SK-N-SH treated with all-trans-retinoic acid at 6 μM for 48 hours (cell line): ENCODE results near the gene NEURL1B.

Source experiments
- ATAC-seq: fragments of 200-7000 bp; cut with Tn5 transposase; 3 replicates; pipeline ENCODE4 v1.9.1; 2020; ENCODE audit warnings: mild to moderate bottlenecking, moderate library complexity
- ARNTL ChIP-seq: fragments of 450-650 bp; formaldehyde crosslinking; IDR thresholded peaks from 2 replicates; pipeline ENCODE4 v1.5.0; 2020; ENCODE audit warnings: low read depth, mild to moderate bottlenecking, moderate library complexity, borderline replicate concordance
- BACH2 ChIP-seq: fragments of 250-450 bp; sonication (Bioruptor Pico); IDR thresholded peaks from 2 replicates; pipeline ENCODE4 v1.9.0; 2021; ENCODE audit warnings: mild to moderate bottlenecking, borderline replicate concordance
- CREB5 ChIP-seq: fragments of 250-450 bp; sonication (Bioruptor Pico); IDR thresholded peaks from 2 replicates; pipeline ENCODE4 v1.5.1; 2020; ENCODE audit warnings: low read depth, mild to moderate bottlenecking, moderate library complexity
- CSRNP3 ChIP-seq: fragments of 250-450 bp; sonication (Bioruptor Pico); IDR thresholded peaks from 2 replicates; pipeline ENCODE4 v1.5.1; 2021; ENCODE audit warnings: mild to moderate bottlenecking, moderate library complexity
- ESRRG ChIP-seq: fragments of 250-450 bp; sonication (Bioruptor Pico); IDR thresholded peaks from 2 replicates; pipeline ENCODE4 v1.6.1; 2021; ENCODE audit warnings: mild to moderate bottlenecking
- GLIS3 ChIP-seq: fragments of 250-450 bp; sonication (Bioruptor Pico); IDR thresholded peaks from 2 replicates; pipeline ENCODE4 v1.5.0; 2020; ENCODE audit warnings: mild to moderate bottlenecking, moderate library complexity
- OSR1 ChIP-seq: fragments of 250-450 bp; sonication (Bioruptor Pico); IDR thresholded peaks from 2 replicates; pipeline ENCODE4 v1.8.0; 2022; ENCODE audit warnings: moderate library complexity, mild to moderate bottlenecking, inconsistent platforms
- RARB ChIP-seq: fragments of 250-450 bp; sonication (Bioruptor Pico); IDR thresholded peaks from 2 replicates; pipeline ENCODE4 v1.8.0; 2021; ENCODE audit warnings: mild to moderate bottlenecking, moderate library complexity
- SNAI2 ChIP-seq: fragments of 250-450 bp; sonication (Bioruptor Pico); IDR thresholded peaks from 2 replicates; pipeline ENCODE4 v1.5.0; 2020; ENCODE audit warnings: mild to moderate bottlenecking, moderate library complexity
- TCF4 ChIP-seq: fragments of 250-450 bp; sonication (Bioruptor Pico); IDR thresholded peaks from 2 replicates; pipeline ENCODE4 v1.8.0; 2021; ENCODE audit warnings: mild to moderate bottlenecking, moderate library complexity, borderline replicate concordance
- TOX ChIP-seq: fragments of 250-450 bp; sonication (Bioruptor Pico); IDR thresholded peaks from 2 replicates; pipeline ENCODE4 v1.8.0; 2021; ENCODE audit warnings: mild to moderate bottlenecking, moderate library complexity, borderline replicate concordance
- TSHZ2 ChIP-seq: fragments of 250-450 bp; sonication (Bioruptor Pico); IDR thresholded peaks from 2 replicates; pipeline ENCODE4 v1.5.0; 2020; ENCODE audit warnings: mild to moderate bottlenecking, moderate library complexity
- ZC3H10 ChIP-seq: fragments of 250-450 bp; sonication (Bioruptor Pico); IDR thresholded peaks from 2 replicates; pipeline ENCODE4 v1.5.1; 2021; ENCODE audit warnings: mild to moderate bottlenecking, moderate library complexity
- ZFP3 ChIP-seq: fragments of 250-450 bp; sonication (Bioruptor Pico); IDR thresholded peaks from 2 replicates; pipeline ENCODE4 v1.5.0; 2020; ENCODE audit warnings: mild to moderate bottlenecking, moderate library complexity
- ZFP30 ChIP-seq: fragments of 450-650 bp; formaldehyde crosslinking; IDR thresholded peaks from 2 replicates; pipeline ENCODE4 v1.5.0; 2022; ENCODE audit warnings: mild to moderate bottlenecking, moderate library complexity
- ZNF565 ChIP-seq: fragments of 450-650 bp; formaldehyde crosslinking; conservative IDR thresholded peaks from 2 replicates; pipeline ENCODE4 v1.5.0; 2020; ENCODE audit warnings: low read depth, mild to moderate bottlenecking, moderate library complexity
- ZNF8 ChIP-seq: fragments of 450-650 bp; formaldehyde crosslinking; IDR thresholded peaks from 2 replicates; pipeline ENCODE4 v1.5.0; 2020; ENCODE audit warnings: mild to moderate bottlenecking, moderate library complexity

NEURL1B gene

DNA sequence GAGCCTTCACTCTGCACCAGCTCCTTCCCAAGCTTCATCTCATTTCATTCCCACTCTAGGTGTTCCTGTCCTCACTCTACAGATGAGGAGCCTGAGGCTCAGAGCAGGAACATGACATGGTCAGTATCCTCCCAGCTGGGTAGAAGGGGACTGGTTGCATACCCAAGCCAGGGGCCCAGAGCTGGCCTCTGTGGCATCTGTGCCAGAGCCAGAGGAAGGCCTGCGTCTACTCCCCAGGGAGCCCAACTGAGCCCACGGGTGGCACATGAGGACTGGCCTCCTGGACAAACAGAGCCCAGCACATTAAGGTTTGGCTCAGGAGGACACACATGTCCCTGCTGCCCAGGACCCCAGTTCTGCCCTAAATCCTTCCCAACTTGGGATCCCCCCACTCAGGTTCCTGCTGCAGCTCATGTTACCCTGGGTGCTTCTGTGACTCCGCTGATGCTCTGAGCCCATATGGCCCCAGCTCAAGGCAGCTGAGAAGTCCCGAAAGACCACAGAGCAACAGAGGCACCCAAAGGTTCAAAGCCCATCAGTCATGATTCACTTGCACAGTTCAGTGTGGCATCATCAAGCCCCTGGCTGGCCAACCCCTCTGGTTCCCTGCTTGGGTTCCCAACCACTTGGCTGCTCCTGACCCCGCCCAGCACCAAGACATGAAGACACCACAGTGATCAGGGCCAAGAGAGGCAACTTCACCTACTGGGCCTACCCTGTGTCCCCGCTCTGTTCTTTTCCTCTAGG, 8.5 kb upstream of the NEURL1B start:
- TF ChIP-seq OSR1 (no peak), TSHZ2 (CRISPR knock-in tag) (no peak), RARB (CRISPR knock-in tag) (no peak), TCF4 (no peak)
- ATAC-seq = no peak

DNA sequence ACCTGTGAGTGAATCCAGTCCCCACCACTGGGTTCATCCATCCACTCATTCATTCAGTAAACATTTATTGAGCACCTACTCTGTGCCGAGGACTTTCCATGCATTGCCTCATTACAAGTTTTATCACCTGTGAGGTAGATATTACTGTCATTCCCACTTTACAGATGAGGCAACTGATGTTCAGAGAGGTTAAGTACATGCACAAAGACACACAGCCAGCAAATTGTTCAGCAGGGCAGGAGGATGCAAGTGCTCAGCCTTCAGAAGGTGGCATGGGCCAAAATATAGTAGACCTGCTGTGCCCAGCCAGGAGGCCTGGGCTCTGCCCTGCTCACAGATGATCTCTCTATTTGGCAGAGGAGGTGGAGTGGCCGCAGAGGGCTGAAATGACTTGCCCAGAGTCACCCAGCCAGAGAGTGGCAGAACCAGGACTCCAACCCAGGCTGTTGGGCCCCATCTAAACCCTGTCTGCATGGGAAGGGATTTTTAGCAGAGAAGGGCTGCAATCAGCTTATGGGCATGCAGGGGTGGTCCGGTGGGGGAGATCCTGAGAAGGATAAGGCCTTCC, 7.6 kb upstream of the NEURL1B start:
- no peak for ATAC-seq
- TF ChIP-seq CSRNP3 (no peak), ZFP3 (no peak), TCF4 (no peak), CREB5 (CRISPR knock-in tag) (no peak), BACH2 (CRISPR knock-in tag) (no peak)

DNA sequence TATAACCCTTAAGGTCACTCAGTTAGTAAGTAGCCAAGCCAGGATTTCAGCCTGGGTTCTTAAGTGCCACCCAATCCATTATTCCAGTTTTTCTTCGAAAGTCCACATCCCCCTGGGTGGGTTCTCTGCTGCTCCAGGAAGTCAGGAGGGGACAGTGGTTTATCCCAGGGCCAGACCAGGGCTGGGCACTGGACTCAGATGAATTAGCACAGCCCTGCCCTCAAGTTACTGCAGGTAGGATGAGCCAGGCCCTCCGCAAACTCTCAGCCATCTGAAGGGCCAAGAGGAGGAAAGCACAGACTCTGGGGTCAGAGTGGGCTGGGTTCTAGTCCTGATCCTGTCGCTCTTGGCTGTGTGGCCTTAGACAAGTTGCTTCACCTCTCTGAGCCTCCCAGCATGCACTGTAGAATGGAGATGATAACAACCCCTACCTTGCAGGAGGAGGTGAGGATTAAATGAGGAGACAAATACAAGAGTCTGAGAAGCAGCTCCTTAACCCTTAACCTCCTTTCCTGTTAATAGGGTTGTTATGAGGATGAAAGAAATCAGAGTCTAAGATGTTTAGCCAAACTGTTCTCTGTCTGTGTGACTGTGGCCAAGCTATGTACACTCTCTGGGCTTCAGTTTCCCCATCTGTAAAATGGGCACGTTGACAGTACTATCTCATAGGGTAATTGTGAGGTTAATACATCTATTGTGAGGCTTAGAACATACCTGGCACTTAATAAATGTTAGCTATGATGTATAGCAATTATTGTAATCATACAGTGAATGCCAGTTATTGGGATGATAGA, 6.8 kb upstream of the NEURL1B start:
- TF ChIP-seq ZC3H10 = no peak
- no peak for TF ChIP-seq ARNTL (CRISPR knock-in tag)
- TF ChIP-seq TOX (CRISPR knock-in tag) = no peak
- ATAC-seq = no peak

DNA sequence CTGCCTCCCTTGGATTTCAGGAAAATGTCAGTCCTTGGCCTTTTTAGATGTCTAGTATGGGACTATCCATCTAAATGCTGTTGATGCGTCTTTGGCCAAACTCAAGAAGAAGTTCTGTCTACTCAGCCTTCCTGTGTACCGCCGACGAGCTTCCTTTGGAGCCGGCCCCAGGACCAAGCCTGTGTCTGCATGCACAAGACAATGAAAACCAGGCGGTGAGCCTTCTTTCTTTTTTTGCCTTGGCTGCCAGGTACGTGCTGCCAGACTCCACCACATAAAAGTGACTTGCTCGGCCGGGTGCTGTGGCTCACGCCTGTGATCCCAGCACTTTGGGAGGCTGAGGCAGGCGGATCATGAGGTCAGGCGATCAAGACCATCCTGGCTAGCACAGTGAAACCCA, 6.0 kb upstream of the NEURL1B start:
- no peak for TF ChIP-seq TSHZ2 (CRISPR knock-in tag)
- ATAC-seq = no peak

- no peak for ATAC-seq
- TF ChIP-seq TCF4 (no peak), ZNF8 (CRISPR knock-in tag) (no peak; the same call in 1 of the 2 replicates), ESRRG (no peak), ZFP30 (CRISPR knock-in tag) (no peak), TSHZ2 (CRISPR knock-in tag) (no peak), ARNTL (CRISPR knock-in tag) (no peak), GLIS3 (CRISPR knock-in tag) (no peak), BACH2 (CRISPR knock-in tag) (no peak), ZNF565 (no peak), TOX (CRISPR knock-in tag) (no peak), SNAI2 (CRISPR knock-in tag) (no peak)
Measured at GRCh38 chr5:172636279-172637050, 4.6 kb upstream of the NEURL1B start.
